NK-92 treated with Interleukin-12 subunit alpha and Interleukin-12 subunit beta, amount 100 ng/mL, for 24 hours (cell line): ENCODE measurements around the gene APLP1.
"Not testable (repeated sequence)": the region's sequence is repeated elsewhere in the genome, so short reads cannot be mapped to it uniquely, and the experiment has no call there.

ENCODE experiments used
- DNase-seq: peaks from one replicate; lab custom pipeline; 2025; lab: John Stamatoyannopoulos, UW

Gene APLP1

GRCh38 chr19:35868172-35868822, at the start of gene APLP1:
Gene APLP1, plus strand, starts transcription at chr19:35868574. Its CDS starts 63 bp downstream, at chr19:35868637.
- no peak for DNase-seq

DNA sequence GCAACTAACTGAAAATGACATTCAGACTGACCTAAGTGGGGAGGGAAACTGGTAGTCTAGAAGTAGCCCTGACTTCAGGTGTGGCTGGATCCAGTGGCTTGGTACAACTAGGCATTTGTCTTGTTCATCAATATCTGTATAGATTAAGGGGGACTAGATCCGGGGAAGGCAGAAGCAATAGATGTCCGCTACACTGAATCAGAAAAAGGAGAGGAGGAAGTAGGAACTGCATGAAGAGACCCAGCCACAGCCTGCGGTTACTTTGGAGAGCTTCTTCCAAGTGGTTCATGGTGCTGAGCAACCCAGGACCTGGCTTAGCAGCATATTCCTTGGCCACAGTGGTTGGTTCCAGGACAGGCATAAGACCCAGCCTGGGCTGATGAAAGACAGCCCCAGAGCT, 45.8 kb upstream of the APLP1 start:
- DNase-seq: no peak

DNA sequence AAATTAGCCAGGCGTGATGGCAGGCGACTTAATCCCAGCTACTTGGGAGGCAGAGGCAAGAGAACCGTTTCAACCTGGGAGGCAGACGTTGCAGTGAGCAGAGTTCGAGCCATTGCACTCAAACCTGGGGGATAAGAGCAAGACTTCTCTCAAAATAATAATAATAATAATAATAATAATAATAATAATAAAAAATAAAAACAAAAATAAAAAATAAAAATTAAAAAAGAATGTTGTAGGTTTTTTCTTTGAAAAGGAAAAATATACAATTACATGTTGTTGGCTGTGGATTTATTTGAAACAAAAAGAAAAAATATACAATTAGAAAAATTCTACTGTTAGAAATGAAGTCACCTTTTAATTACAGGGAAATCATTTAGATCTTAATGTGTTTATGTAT, 44.2 kb upstream of the APLP1 start:
- DNase-seq: no peak

- DNase-seq: no peak
These were observed 39.6 kb upstream of the APLP1 start for GRCh38 chr19:35828692-35829301.

GRCh38 chr19:35830986-35831385, 37.4 kb upstream of the APLP1 start:
- no peak for DNase-seq

DNA sequence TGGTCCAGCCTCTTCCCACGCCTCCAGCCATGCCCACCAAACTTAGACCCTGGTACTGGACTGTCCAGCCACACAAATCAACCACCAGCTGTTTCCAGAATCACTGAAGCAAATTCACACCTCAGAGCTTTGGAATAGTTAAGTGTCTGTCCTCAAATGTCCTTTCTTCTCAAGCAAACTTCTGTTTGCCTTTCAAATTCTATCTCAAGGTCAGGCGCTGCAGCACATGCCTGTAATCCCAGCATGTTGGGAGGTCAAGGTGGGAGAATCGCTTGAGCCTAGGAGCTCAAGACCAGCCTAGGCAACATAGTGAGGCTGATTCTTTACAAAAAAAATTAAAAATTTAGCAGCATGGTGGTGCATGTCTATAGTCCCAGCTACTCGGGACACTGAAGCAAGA, 36.3 kb upstream of the APLP1 start:
- DNase-seq: no peak

- DNase-seq: no peak
These were observed 34.4 kb upstream of the APLP1 start for GRCh38 chr19:35833972-35834371.

DNA sequence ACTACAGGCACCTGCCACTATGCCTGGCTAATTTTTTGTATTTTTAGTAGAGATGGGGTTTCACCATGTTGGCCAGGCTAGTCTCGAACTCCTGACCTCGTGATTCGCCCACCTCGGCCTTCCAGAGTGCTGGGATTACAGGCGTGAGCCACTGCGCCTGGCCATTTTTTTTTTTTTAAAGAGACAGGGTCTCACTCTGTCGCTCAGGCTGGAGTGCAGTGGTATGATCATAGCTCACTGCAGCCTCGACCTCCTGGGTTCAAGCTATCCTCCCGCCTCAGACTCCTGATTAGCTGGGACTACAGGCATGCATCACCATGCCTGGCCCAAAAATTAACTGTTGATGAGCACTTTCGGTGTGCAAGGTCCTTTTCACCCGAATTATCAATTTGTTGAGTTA, 32.3 kb upstream of the APLP1 start:
- not testable (repeated sequence) for DNase-seq

DNA sequence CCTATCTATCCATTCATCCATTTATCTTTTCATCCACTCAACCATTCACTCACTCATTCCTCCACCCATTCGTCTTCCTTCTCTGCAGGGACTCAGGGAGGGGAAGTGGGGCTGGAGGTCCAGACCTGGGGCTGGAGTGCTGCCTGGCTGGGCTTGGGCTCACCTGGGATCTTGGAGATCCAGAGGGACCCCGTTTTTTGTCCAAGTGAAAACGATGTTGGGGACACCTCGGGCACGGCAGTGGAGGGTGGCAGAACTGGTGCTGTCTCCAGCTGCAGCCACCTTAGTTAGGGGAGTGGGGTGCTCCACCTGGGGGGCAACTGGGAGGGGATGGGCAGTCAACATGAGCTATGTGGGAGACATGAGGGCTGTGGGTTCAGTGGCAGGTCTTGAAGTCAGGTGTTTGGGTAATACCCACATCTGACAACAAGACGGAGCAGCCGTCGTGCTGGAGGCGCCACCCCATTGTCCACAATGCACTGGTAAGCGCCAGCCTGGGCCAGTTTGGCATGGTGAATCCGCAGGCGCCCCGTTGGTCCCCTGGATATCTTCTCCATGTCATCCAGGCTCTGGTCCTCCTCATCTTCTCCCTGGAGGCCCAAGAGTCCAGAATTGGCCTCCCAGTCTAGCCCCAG, 26.3 kb upstream of the APLP1 start:
- no peak for DNase-seq

- no peak for DNase-seq
These were observed 25.6 kb upstream of the APLP1 start for GRCh38 chr19:35842666-35843272.

- no peak for DNase-seq
These were observed 24.5 kb upstream of the APLP1 start for GRCh38 chr19:35843676-35844481.

- DNase-seq: no peak
These were observed 23.7 kb upstream of the APLP1 start for GRCh38 chr19:35844482-35845214.

- no peak for DNase-seq
These were observed 22.9 kb upstream of the APLP1 start for GRCh38 chr19:35845215-35846037.

DNA sequence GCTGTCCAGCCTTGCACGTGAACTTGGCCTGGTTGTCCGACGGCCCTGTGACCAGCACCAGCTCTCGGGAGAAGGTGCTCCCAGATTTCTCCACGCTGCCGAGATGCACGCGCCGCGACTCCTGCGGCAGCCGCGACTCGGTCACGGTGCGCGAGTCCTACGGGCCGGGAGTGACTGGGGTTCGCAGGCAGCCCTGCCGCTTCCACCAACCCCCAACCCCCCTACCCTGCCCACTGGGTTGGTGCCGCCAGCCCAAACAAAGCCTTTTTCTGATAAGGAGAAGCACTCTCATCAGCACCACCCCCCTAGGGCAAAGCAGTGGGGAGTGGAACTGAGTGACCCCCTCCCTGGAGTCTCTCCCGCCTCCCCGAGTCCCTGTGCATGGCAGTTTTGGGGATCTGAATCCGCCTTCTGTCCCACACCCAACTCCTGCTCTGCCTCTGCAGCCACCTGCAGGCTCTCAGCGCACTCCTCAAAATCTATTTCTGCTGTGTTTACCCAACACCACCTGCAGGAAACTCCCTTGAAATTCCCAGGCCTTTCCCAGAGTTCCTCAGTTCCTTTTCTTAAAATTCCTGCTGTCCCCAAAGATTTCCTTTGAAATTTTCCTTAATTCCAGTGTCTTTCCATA, 22.2 kb upstream of the APLP1 start:
- no peak for DNase-seq

DNA sequence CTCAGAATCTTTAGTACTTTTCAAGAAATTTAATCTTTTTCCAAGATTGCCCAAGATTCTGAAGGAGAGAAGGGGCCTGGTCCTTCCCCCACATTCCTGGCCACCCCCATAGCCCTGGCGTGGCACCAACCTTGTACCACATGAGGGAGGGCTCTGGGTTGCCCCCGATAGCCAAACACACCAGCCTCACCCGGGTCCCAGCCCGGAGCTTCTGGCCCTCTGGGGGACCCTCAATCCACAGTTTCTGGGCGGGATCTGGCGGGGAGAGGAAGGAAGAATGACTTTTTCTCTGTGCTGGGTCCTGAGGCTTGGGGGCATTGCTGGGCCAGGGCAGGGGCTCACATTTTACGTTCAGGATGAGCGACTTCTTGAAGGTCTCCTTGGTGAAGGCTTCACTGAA, 20.5 kb upstream of the APLP1 start:
- DNase-seq: no peak

- no peak for DNase-seq
These were observed 19.9 kb upstream of the APLP1 start for GRCh38 chr19:35848486-35848885.

GRCh38 chr19:35848919-35849505, 19.4 kb upstream of the APLP1 start:
- no peak for DNase-seq

DNA sequence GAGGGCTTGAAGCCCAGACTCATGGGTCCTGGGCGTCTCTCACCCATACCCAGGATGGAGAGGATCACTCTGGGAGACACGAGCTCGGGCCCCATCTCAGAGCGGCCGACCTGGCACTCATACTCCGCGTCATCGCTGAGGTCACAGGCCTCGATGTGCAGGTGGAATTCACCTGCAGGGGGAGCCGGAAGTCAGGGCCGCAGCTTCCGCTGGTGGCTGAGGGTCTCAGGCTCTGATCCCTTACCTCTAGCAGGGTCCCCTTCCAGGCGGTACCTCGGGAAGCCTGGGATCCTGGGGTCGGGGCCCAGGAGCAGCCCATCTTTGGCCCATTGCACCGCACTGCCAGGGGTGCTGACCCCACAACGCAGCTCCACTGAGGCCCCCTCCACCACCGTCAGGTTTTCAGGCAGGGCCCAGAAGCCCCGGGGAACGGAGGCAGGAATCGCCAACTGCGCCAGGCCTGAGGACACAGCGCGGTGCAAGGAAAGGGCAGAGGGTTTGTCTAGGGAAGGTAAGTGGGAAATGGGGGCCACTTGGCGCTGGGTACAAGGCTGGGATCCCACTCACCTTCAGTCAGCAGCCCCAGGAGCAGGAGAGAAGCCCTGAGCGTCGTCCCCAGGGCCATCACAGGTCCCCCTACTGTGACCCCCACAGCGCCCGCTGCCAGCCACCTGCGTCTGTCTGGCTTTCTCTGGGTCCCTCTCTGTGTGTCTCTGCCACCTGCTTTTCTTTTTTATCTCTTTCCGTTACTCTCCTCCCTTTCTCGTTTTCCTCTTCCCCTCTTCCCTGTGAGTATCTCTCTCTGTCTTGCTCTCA, 17.0 kb upstream of the APLP1 start:
- DNase-seq: no peak
